Measurements from ENCODE around the gene IARS1. TPM values are rescaled to one million over a fixed set of nuclear protein-coding genes. Genes with fewer than 3 reads are reported as not detected.

The IARS1 gene
- total RNA-seq, 3 donors from 2014 or later (not counting 1 experiment from before 2014, with no cell fraction given), result 50.8 to 70.8 (median 66.2) TPM

DNA sequence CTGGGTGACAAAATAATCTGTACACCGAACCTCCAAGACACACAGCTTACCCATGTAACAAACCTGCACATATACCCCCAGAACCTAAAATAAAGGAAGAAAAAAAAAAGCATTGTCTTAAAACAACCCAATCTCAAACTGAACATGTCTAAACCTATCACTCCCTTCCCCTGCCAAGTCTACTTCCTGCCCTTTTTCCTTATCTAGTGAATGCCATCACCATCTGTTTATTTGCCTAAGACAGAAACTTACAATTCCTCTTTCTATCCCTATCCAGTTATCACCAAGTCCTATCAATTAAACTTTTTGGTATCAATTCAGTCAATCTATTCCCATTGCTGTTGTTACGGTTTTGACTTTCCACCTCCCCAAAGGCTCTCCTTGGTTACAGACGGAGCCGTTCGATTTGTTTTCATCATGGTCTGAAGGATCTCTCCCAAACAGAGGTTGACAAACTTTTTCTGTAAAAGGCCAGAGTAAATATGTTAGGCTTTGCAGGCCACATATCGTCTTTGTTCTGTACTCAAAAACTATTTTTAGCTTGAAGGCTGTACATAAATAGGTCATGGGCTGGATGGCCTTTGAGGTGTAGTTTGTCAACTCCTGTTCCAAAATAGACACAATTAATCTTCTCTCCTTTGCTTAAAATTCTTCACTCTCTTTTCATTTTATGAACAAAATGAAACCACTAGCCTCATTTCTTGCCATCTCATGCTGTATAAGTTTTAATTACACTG lies 19.6 kb upstream of the IARS1 start:
- DNase-seq (no peak), ATAC-seq (no peak)
- peaks cover 18 to 22% of the 10 kb centered on the region in 2 donors for H3K4me1 Mint-ChIP-seq
- WGBS (ENCODE audit: insufficient coverage), result 71% methylated on average over 5 of the region's 6 CpGs
- no peak overlapping the region for H3K27ac ChIP-seq (ENCODE audit: low read length)
- intact Hi-C loops (cut with micrococcal nuclease), result no loop called here
- TF ChIP-seq, protein P1, sequence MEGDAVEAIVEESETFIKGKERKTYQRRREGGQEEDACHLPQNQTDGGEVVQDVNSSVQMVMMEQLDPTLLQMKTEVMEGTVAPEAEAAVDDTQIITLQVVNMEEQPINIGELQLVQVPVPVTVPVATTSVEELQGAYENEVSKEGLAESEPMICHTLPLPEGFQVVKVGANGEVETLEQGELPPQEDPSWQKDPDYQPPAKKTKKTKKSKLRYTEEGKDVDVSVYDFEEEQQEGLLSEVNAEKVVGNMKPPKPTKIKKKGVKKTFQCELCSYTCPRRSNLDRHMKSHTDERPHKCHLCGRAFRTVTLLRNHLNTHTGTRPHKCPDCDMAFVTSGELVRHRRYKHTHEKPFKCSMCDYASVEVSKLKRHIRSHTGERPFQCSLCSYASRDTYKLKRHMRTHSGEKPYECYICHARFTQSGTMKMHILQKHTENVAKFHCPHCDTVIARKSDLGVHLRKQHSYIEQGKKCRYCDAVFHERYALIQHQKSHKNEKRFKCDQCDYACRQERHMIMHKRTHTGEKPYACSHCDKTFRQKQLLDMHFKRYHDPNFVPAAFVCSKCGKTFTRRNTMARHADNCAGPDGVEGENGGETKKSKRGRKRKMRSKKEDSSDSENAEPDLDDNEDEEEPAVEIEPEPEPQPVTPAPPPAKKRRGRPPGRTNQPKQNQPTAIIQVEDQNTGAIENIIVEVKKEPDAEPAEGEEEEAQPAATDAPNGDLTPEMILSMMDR (IDR thresholded peaks at IDR 0.05), result no peak
- H3K36me3 Mint-ChIP-seq, result peaks cover 10% of the 10 kb centered on the region
- no peaks in the 10 kb centered on the region for H3K27me3 Mint-ChIP-seq (ENCODE audit: low read depth in 2 of 2)
- H3K27me3 ChIP-seq (ENCODE audit: control insufficient read depth, insufficient read depth, low read length), result no peaks in the 10 kb centered on the region
- H3K4me1 ChIP-seq (ENCODE audit: control insufficient read depth, insufficient read depth, low read length), result no peaks in the 10 kb centered on the region
- H3K4me3 ChIP-seq (ENCODE audit: low read length), result no peak overlapping the region
- H3K9me3 Mint-ChIP-seq, result no peaks in the 10 kb centered on the region
- H3K9me3 ChIP-seq (ENCODE audit: control insufficient read depth, insufficient read depth, low read length), result no peaks in the 10 kb centered on the region
- H3K27ac Mint-ChIP-seq, result no peak overlapping the region
- H3K4me3 Mint-ChIP-seq, result no peak overlapping the region
- H3K36me3 ChIP-seq (ENCODE audit: control insufficient read depth, insufficient read depth, low read length), result peaks cover 54% of the 10 kb centered on the region

DNA sequence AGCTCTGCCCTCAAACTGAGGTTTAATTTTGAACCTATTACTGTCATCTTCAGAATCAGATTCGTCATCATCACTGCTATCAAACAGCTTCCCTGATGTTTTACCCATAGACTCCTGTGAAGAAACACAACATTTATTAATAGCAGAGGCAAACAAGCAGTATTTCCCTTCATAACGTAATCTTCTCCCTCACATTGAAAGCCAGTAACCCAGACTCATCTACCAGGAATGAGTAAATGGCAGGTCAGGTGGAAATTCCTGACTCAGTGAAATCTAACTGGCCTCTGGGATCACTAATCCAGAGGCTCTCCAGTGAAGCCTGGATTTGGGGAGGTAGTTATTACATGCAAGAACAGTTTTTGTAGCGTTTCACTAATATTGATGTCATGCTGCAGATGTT lies 17.1 kb upstream of the IARS1 start:
- H3K27ac Mint-ChIP-seq, result no peak overlapping the region
- H3K36me3 ChIP-seq (ENCODE audit: control insufficient read depth, insufficient read depth, low read length), result peaks cover 57% of the 10 kb centered on the region

DNA sequence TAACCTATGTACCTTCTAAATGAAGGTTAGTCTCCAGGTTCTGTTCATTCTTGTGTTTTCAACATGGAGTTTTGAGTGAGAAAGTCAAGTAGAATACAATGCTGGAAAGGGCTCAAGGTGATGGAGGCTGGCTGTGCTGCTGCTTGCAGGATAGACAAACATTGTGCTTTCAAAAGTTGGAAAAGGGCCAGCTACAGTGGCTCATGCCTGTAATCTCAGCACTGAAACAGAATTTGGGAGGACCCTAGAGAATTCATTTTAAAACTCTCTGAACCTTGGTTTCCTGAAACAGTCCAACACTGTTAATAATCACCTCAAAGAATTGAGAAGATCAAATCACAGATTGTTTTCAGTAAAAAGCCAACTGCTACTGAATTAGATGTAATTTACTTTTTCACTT lies 15.4 kb upstream of the IARS1 start:
- Histone ChIP-seq H3K27ac (ENCODE audit: low read length) (no peak overlapping the region), H3K36me3 (ENCODE audit: control insufficient read depth, insufficient read depth, low read length) (peaks cover 64% of the 10 kb centered on the region), H3K4me3 (ENCODE audit: low read length) (no peak overlapping the region), H3K9me3 (ENCODE audit: control insufficient read depth, insufficient read depth, low read length) (no peaks in the 10 kb centered on the region), H3K27me3 (ENCODE audit: control insufficient read depth, insufficient read depth, low read length) (no peaks in the 10 kb centered on the region), H3K4me1 (ENCODE audit: control insufficient read depth, insufficient read depth, low read length) (no peaks in the 10 kb centered on the region)
- ATAC-seq, result no peak
- H3K4me1 Mint-ChIP-seq, result peaks cover 18% of the 10 kb centered on the region in 2 donors
- no peak overlapping the region for H3K27ac Mint-ChIP-seq
- peaks cover 21% of the 10 kb centered on the region for H3K36me3 Mint-ChIP-seq
- H3K27me3 Mint-ChIP-seq (ENCODE audit: low read depth in 2 of 2), result no peaks in the 10 kb centered on the region
- no peak for DNase-seq
- H3K4me3 Mint-ChIP-seq, result no peak overlapping the region
- intact Hi-C loops (cut with micrococcal nuclease), result no loop called here
- no peaks in the 10 kb centered on the region for H3K9me3 Mint-ChIP-seq
- TF ChIP-seq, protein P1 (IDR thresholded peaks at IDR 0.05), result no peak

More for the DNA sequence above, 17.1 kb upstream of the IARS1 start:
- Histone ChIP-seq H3K27ac (ENCODE audit: low read length) (no peak overlapping the region), H3K27me3 (ENCODE audit: control insufficient read depth, insufficient read depth, low read length) (no peaks in the 10 kb centered on the region), H3K9me3 (ENCODE audit: control insufficient read depth, insufficient read depth, low read length) (no peaks in the 10 kb centered on the region), H3K4me3 (ENCODE audit: low read length) (no peak overlapping the region), H3K4me1 (ENCODE audit: control insufficient read depth, insufficient read depth, low read length) (no peaks in the 10 kb centered on the region)
- Mint-ChIP-seq H3K9me3 (no peaks in the 10 kb centered on the region), H3K4me3 (no peak overlapping the region), H3K4me1 (peaks cover 18 to 22% of the 10 kb centered on the region in 2 donors), H3K27me3 (ENCODE audit: low read depth in 2 of 2) (no peaks in the 10 kb centered on the region), H3K36me3 (peaks cover 11% of the 10 kb centered on the region)
- WGBS (ENCODE audit: insufficient coverage), result 98% methylated on average over 3 of the region's 3 CpGs
- intact Hi-C loops (cut with micrococcal nuclease), result no loop called here
- ATAC-seq, result no peak
- TF ChIP-seq, protein P1 (IDR thresholded peaks at IDR 0.05), result no peak
- DNase-seq, result no peak

DNA sequence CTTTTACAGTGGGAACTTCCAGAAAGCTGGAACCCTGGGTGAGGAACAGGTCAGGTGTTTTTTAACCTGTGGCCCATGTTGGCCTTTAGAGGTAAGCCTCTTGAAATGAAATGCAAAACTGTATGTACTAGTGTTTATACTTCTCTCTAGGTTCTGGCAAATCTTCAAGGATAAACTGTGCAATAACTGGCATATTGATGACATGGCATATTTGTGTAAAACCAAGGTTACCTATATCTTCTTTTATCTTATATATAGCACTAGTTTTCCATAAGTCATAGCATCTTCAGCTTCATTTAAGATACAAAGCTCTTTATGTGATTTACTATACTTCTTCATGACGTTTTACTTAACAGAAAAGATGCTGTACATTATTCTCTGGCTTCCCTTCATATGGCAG lies 7.4 kb upstream of the IARS1 start:
- H3K36me3 Mint-ChIP-seq, result peaks cover 20% of the 10 kb centered on the region
- Histone ChIP-seq H3K4me1 (ENCODE audit: control insufficient read depth, insufficient read depth, low read length) (no peaks in the 10 kb centered on the region), H3K9me3 (ENCODE audit: control insufficient read depth, insufficient read depth, low read length) (no peaks in the 10 kb centered on the region), H3K4me3 (ENCODE audit: low read length) (no peak overlapping the region), H3K27me3 (ENCODE audit: control insufficient read depth, insufficient read depth, low read length) (no peaks in the 10 kb centered on the region), H3K27ac (ENCODE audit: low read length) (no peak overlapping the region), H3K36me3 (ENCODE audit: control insufficient read depth, insufficient read depth, low read length) (peaks cover 83% of the 10 kb centered on the region)
- DNase-seq, result no peak
- TF ChIP-seq, protein P1 (IDR thresholded peaks at IDR 0.05), result no peak
- no peaks in the 10 kb centered on the region for H3K9me3 Mint-ChIP-seq
- no peak for ATAC-seq
- H3K4me3 Mint-ChIP-seq, result no peak overlapping the region
- no peak overlapping the region for H3K27ac Mint-ChIP-seq
- intact Hi-C loops (cut with micrococcal nuclease), result no loop called here
- peaks cover 0 to 5% of the 10 kb centered on the region in 2 donors for H3K4me1 Mint-ChIP-seq
- 73% methylated on average over 1 of the region's 1 CpG for WGBS (ENCODE audit: insufficient coverage)
- no peaks in the 10 kb centered on the region for H3K27me3 Mint-ChIP-seq (ENCODE audit: low read depth in 2 of 2)

Data from natural killer cell (primary cell).